OCI-LY7 (cell line): ENCODE data around the gene ELN.

ENCODE experiments used
- EZH2phosphoT487 ChIP-seq: fragments of 200-600 bp; sonication (generic); IDR thresholded peaks from 2 replicates; pipeline ENCODE4 v1.6.1; 2018; ENCODE audit warnings: low read depth, borderline replicate concordance, mild to moderate bottlenecking, mixed run types, antibody characterized with exemption, low read length, moderate library complexity, mixed read lengths
- TF ChIP-seq, protein P1 (sequence below): fragments of 200-600 bp; sonication (generic); conservative IDR thresholded peaks from 2 replicates; pipeline ENCODE4 v1.5.1; 2014; ENCODE audit warnings: mild to moderate bottlenecking, antibody characterized with exemption, low read length, moderate library complexity, mixed read lengths

DNA sequence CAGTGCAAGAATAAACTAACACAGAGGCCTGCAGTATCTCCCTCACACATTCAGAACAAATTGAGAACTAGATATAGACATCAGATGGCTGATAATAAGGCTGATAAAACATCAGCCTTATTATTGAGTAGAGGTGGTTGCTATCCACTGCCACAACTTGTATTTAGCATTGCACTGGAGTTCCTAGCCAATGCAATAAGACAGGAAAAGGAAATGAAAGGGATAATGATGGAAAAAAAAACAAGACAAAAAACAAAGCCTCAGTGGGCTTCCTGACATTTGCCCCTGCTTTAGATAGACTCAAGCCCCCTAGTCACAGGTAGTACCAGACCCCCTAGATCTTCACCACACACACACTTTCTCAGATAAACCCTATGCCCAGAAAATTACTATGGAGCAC lies 33.2 kb upstream of the ELN start:
- TF ChIP-seq EZH2phosphoT487, result no peak
- TF ChIP-seq, protein P1, sequence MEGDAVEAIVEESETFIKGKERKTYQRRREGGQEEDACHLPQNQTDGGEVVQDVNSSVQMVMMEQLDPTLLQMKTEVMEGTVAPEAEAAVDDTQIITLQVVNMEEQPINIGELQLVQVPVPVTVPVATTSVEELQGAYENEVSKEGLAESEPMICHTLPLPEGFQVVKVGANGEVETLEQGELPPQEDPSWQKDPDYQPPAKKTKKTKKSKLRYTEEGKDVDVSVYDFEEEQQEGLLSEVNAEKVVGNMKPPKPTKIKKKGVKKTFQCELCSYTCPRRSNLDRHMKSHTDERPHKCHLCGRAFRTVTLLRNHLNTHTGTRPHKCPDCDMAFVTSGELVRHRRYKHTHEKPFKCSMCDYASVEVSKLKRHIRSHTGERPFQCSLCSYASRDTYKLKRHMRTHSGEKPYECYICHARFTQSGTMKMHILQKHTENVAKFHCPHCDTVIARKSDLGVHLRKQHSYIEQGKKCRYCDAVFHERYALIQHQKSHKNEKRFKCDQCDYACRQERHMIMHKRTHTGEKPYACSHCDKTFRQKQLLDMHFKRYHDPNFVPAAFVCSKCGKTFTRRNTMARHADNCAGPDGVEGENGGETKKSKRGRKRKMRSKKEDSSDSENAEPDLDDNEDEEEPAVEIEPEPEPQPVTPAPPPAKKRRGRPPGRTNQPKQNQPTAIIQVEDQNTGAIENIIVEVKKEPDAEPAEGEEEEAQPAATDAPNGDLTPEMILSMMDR, result no peak
